GM23338 (cell line): ENCODE results near the gene TINAG. TPM values are rescaled to one million over a fixed set of nuclear protein-coding genes. Genes with fewer than 3 reads are reported as not detected.

Experiments
- ATAC-seq: fragments of 200-7000 bp; cut with Tn5 transposase; 3 replicates; pipeline ENCODE4 v1.9.1; 2020
- DNase-seq: peaks from one replicate; pipeline ENCODE4 v3.0.0-alpha.2; 2015; ENCODE audit warnings: low spot score
- H2AFZ ChIP-seq: fragments of 200-600 bp; sonication (generic); 2 replicates; pipeline ENCODE4 v1.8.0; 2016; ENCODE audit warnings: antibody characterized with exemption, mild to moderate bottlenecking, moderate library complexity
- H3F3A ChIP-seq: fragments of 200-600 bp; sonication (generic); replicated peaks from 2 replicates; pipeline ENCODE4 v1.8.0; 2017; ENCODE audit warnings: antibody characterized with exemption, mixed run types, low read depth
- H3K27ac ChIP-seq: fragments of 200-600 bp; sonication (generic); 2 replicates; pipeline ENCODE4 v1.6.1; 2016; ENCODE audit warnings: low read depth
- H3K27me3 ChIP-seq: fragments of 200-600 bp; sonication (generic); 2 replicates; pipeline ENCODE4 v1.8.0; 2016; ENCODE audit warnings: mild to moderate bottlenecking, mixed run types, moderate library complexity; ENCODE audit not compliant: insufficient read depth
- H3K36me3 ChIP-seq: fragments of 200-600 bp; sonication (generic); 2 replicates; pipeline ENCODE4 v1.8.0; 2016; ENCODE audit warnings: mild to moderate bottlenecking; ENCODE audit not compliant: insufficient read depth
- H3K4me1 ChIP-seq: fragments of 200-600 bp; sonication (generic); 2 replicates; pipeline ENCODE4 v1.8.0; 2016; ENCODE audit warnings: mild to moderate bottlenecking, moderate library complexity; ENCODE audit not compliant: insufficient read depth
- H3K4me2 ChIP-seq: fragments of 200-600 bp; sonication (generic); 2 replicates; pipeline ENCODE4 v1.7.1; 2017; ENCODE audit warnings: mixed run types
- H3K4me3 ChIP-seq: fragments of 200-600 bp; sonication (generic); 2 replicates; pipeline ENCODE4 v1.6.1; 2016; ENCODE audit warnings: mixed run types
- H3K79me2 ChIP-seq: fragments of 200-600 bp; sonication (generic); replicated peaks from 2 replicates; pipeline ENCODE4 v1.8.0; 2017; ENCODE audit warnings: mild to moderate bottlenecking; ENCODE audit not compliant: insufficient read depth
- H3K9me2 ChIP-seq: fragments of 200-600 bp; sonication (generic); 2 replicates; pipeline ENCODE4 v1.8.0; 2017; ENCODE audit not compliant: insufficient read depth
- H4K20me1 ChIP-seq: fragments of 200-600 bp; sonication (generic); replicated peaks from 2 replicates; pipeline ENCODE4 v1.8.0; 2017; ENCODE audit warnings: mild to moderate bottlenecking; ENCODE audit not compliant: insufficient read depth
- H3K27ac Mint-ChIP-seq: 2 replicates; pipeline ENCODE4 v1.8.0; 2020; ENCODE audit warnings: inconsistent platforms, mild to moderate bottlenecking, moderate library complexity, mixed read lengths
- H3K27me3 Mint-ChIP-seq: 3 replicates; pipeline ENCODE4 v1.8.0; 2022; ENCODE audit warnings: low read depth, mild to moderate bottlenecking, moderate library complexity, mixed read lengths, inconsistent platforms; ENCODE audit not compliant: insufficient read depth, poor library complexity
- H3K36me3 Mint-ChIP-seq: 3 replicates; pipeline ENCODE4 v1.8.0; 2021; ENCODE audit warnings: low read depth, mild to moderate bottlenecking, inconsistent platforms, moderate library complexity, mixed read lengths
- H3K4me1 Mint-ChIP-seq: 3 replicates; pipeline ENCODE4 v1.8.0; 2020; ENCODE audit warnings: mild to moderate bottlenecking, inconsistent platforms, mixed read lengths
- H3K4me3 Mint-ChIP-seq: 3 replicates; pipeline ENCODE4 v1.8.0; 2021; ENCODE audit warnings: moderate library complexity, mild to moderate bottlenecking, inconsistent platforms, mixed read lengths
- H3K9me3 Mint-ChIP-seq: 3 replicates; pipeline ENCODE4 v1.8.0; 2020; ENCODE audit warnings: moderate library complexity, mild to moderate bottlenecking, inconsistent platforms, mixed read lengths
- CTCF ChIP-seq, 2 experiments: fragments of 200-600 bp in 1 of 2; sonication (generic) in 1 of 2; conservative IDR thresholded peaks; 2 replicates each; pipeline versions ENCODE4 v1.5.1 to v1.6.1; 2016 to 2017; ENCODE audit warnings: antibody characterized with exemption in 2 of 2, low read depth in 2 of 2, mild to moderate bottlenecking in 2 of 2, moderate library complexity in 1 of 2
- EZH2 ChIP-seq: fragments of 200-600 bp; sonication (generic); IDR thresholded peaks from one replicate; pipeline ENCODE4 v1.8.0; 2017; ENCODE audit warnings: antibody characterized with exemption, mild to moderate bottlenecking, low read depth; ENCODE audit not compliant: unreplicated experiment
- EZH2phosphoT487 ChIP-seq: fragments of 200-600 bp; sonication (generic); IDR thresholded peaks from one replicate; pipeline ENCODE4 v1.8.1; 2018; ENCODE audit warnings: antibody characterized with exemption; ENCODE audit not compliant: unreplicated experiment
- JUNB ChIP-seq: IDR thresholded peaks from one replicate; pipeline ENCODE4 v1.6.1; 2016; ENCODE audit warnings: antibody characterized with exemption; ENCODE audit not compliant: unreplicated experiment
- NANOG ChIP-seq: IDR thresholded peaks from 2 replicates; pipeline ENCODE4 v1.6.1; 2016; ENCODE audit warnings: antibody characterized with exemption, borderline replicate concordance
- POLR2AphosphoS5 ChIP-seq: IDR thresholded peaks from 2 replicates; pipeline ENCODE4 v1.6.1; 2016; ENCODE audit warnings: antibody characterized with exemption, low read depth
- STAT1 ChIP-seq: IDR thresholded peaks from one replicate; pipeline ENCODE4 v1.6.1; 2016; ENCODE audit warnings: antibody characterized with exemption; ENCODE audit not compliant: unreplicated experiment
- ZNF114 ChIP-seq: fragments of 250-450 bp; sonication (Bioruptor Pico); IDR thresholded peaks from 2 replicates; pipeline ENCODE4 v1.5.0; 2020; ENCODE audit warnings: mild to moderate bottlenecking, moderate library complexity
- ZNF331 ChIP-seq: fragments of 250-450 bp; sonication (Bioruptor Pico); IDR thresholded peaks from 2 replicates; pipeline ENCODE4 v1.5.0; 2020; ENCODE audit warnings: low read depth, mild to moderate bottlenecking, moderate library complexity
- polyA plus RNA-seq: library from polyadenylated mRNA; unstranded; fragments of >200 nt; fragmentation: Nextera tagmentation; extraction: Ambion mirVana; gene quantifications from 2 replicates; pipeline ENCODE4 v1.2.1, GENCODE V29; 2016
- total RNA-seq: library from RNA; depleted of rRNA; stranded (reverse); fragments of >200 nt; shearing (Covaris generic); gene quantifications from 2 replicates; pipeline ENCODE4 v1.2.3, GENCODE V29; 2014
- TF ChIP-seq, protein P1 (sequence below): fragments of 250-450 bp; sonication (Bioruptor Pico); IDR thresholded peaks from 2 replicates; pipeline ENCODE4 v1.5.0; 2020; ENCODE audit warnings: mild to moderate bottlenecking, moderate library complexity
- TF ChIP-seq, protein P2 (sequence below): IDR thresholded peaks from 2 replicates; pipeline ENCODE4 v1.6.1; 2016; ENCODE audit warnings: antibody characterized with exemption
- TF ChIP-seq, protein P3 (sequence below): IDR thresholded peaks from one replicate; pipeline ENCODE4 v1.6.1; 2018; ENCODE audit warnings: antibody characterized with exemption; ENCODE audit not compliant: unreplicated experiment

The TINAG gene
- total and polyA plus RNA-seq, 2 experiments from 2014 or later: not detected

- no peak overlapping the region for H3K27ac Mint-ChIP-seq
- no peaks in the 10 kb centered on the region; the same call in 2 of the 3 replicates for H3K36me3 Mint-ChIP-seq
- no peaks in the 10 kb centered on the region for H3K79me2 ChIP-seq
- H3F3A ChIP-seq: no peaks in the 10 kb centered on the region
- H3K36me3 ChIP-seq: no peaks in the 10 kb centered on the region
- no peaks in the 10 kb centered on the region for H3K27me3 ChIP-seq
- H3K9me2 ChIP-seq: 0 out of 2 replicates have a peak, but pooled peaks cover 2% of the 10 kb centered on the region
- no peak overlapping the region for H2AFZ ChIP-seq
- H3K4me1 Mint-ChIP-seq: peaks cover 6% of the 10 kb centered on the region; the same call in 2 of the 3 replicates
- ATAC-seq (no peak), DNase-seq (no peak)
- H3K9me3 Mint-ChIP-seq: no peaks in the 10 kb centered on the region
- H3K4me1 ChIP-seq: peaks cover 1% of the 10 kb centered on the region; the same call in 1 of the 2 replicates
- no peaks in the 10 kb centered on the region for H4K20me1 ChIP-seq
- no peak overlapping the region for H3K27ac ChIP-seq
- no peak overlapping the region for H3K4me3 ChIP-seq
- no peak overlapping the region for H3K4me3 Mint-ChIP-seq
- no peak overlapping the region for H3K4me2 ChIP-seq
- H3K27me3 Mint-ChIP-seq: no peaks in the 10 kb centered on the region
- no peak for TF ChIP-seq ZNF331 (CRISPR knock-in tag)
- TF ChIP-seq, protein P1, sequence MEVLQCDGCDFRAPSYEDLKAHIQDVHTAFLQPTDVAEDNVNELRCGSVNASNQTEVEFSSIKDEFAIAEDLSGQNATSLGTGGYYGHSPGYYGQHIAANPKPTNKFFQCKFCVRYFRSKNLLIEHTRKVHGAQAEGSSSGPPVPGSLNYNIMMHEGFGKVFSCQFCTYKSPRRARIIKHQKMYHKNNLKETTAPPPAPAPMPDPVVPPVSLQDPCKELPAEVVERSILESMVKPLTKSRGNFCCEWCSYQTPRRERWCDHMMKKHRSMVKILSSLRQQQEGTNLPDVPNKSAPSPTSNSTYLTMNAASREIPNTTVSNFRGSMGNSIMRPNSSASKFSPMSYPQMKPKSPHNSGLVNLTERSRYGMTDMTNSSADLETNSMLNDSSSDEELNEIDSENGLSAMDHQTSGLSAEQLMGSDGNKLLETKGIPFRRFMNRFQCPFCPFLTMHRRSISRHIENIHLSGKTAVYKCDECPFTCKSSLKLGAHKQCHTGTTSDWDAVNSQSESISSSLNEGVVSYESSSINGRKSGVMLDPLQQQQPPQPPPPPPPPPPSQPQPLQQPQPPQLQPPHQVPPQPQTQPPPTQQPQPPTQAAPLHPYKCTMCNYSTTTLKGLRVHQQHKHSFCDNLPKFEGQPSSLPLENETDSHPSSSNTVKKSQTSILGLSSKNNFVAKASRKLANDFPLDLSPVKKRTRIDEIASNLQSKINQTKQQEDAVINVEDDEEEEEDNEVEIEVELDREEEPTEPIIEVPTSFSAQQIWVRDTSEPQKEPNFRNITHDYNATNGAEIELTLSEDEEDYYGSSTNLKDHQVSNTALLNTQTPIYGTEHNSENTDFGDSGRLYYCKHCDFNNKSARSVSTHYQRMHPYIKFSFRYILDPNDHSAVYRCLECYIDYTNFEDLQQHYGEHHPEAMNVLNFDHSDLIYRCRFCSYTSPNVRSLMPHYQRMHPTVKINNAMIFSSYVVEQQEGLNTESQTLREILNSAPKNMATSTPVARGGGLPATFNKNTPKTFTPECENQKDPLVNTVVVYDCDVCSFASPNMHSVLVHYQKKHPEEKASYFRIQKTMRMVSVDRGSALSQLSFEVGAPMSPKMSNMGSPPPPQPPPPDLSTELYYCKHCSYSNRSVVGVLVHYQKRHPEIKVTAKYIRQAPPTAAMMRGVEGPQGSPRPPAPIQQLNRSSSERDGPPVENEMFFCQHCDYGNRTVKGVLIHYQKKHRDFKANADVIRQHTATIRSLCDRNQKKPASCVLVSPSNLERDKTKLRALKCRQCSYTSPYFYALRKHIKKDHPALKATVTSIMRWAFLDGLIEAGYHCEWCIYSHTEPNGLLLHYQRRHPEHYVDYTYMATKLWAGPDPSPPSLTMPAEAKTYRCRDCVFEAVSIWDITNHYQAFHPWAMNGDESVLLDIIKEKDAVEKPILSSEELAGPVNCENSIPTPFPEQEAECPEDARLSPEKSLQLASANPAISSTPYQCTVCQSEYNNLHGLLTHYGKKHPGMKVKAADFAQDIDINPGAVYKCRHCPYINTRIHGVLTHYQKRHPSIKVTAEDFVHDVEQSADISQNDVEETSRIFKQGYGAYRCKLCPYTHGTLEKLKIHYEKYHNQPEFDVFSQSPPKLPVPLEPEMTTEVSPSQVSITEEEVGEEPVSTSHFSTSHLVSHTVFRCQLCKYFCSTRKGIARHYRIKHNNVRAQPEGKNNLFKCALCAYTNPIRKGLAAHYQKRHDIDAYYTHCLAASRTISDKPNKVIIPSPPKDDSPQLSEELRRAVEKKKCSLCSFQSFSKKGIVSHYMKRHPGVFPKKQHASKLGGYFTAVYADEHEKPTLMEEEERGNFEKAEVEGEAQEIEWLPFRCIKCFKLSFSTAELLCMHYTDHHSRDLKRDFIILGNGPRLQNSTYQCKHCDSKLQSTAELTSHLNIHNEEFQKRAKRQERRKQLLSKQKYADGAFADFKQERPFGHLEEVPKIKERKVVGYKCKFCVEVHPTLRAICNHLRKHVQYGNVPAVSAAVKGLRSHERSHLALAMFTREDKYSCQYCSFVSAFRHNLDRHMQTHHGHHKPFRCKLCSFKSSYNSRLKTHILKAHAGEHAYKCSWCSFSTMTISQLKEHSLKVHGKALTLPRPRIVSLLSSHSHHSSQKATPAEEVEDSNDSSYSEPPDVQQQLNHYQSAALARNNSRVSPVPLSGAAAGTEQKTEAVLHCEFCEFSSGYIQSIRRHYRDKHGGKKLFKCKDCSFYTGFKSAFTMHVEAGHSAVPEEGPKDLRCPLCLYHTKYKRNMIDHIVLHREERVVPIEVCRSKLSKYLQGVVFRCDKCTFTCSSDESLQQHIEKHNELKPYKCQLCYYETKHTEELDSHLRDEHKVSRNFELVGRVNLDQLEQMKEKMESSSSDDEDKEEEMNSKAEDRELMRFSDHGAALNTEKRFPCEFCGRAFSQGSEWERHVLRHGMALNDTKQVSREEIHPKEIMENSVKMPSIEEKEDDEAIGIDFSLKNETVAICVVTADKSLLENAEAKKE (CRISPR knock-in tag): no peak
- no peak for TF ChIP-seq EZH2phosphoT487
- TF ChIP-seq NANOG: no peak
- TF ChIP-seq, protein P2, sequence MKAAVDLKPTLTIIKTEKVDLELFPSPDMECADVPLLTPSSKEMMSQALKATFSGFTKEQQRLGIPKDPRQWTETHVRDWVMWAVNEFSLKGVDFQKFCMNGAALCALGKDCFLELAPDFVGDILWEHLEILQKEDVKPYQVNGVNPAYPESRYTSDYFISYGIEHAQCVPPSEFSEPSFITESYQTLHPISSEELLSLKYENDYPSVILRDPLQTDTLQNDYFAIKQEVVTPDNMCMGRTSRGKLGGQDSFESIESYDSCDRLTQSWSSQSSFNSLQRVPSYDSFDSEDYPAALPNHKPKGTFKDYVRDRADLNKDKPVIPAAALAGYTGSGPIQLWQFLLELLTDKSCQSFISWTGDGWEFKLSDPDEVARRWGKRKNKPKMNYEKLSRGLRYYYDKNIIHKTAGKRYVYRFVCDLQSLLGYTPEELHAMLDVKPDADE: no peak
- TF ChIP-seq ZNF114: no peak
- no peak for TF ChIP-seq STAT1
- TF ChIP-seq, protein P3, sequence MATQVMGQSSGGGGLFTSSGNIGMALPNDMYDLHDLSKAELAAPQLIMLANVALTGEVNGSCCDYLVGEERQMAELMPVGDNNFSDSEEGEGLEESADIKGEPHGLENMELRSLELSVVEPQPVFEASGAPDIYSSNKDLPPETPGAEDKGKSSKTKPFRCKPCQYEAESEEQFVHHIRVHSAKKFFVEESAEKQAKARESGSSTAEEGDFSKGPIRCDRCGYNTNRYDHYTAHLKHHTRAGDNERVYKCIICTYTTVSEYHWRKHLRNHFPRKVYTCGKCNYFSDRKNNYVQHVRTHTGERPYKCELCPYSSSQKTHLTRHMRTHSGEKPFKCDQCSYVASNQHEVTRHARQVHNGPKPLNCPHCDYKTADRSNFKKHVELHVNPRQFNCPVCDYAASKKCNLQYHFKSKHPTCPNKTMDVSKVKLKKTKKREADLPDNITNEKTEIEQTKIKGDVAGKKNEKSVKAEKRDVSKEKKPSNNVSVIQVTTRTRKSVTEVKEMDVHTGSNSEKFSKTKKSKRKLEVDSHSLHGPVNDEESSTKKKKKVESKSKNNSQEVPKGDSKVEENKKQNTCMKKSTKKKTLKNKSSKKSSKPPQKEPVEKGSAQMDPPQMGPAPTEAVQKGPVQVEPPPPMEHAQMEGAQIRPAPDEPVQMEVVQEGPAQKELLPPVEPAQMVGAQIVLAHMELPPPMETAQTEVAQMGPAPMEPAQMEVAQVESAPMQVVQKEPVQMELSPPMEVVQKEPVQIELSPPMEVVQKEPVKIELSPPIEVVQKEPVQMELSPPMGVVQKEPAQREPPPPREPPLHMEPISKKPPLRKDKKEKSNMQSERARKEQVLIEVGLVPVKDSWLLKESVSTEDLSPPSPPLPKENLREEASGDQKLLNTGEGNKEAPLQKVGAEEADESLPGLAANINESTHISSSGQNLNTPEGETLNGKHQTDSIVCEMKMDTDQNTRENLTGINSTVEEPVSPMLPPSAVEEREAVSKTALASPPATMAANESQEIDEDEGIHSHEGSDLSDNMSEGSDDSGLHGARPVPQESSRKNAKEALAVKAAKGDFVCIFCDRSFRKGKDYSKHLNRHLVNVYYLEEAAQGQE: no peak
- TF ChIP-seq EZH2: no peak
- no peak for TF ChIP-seq CTCF (conservative IDR thresholded peaks at IDR 0.05; ENCODE audit: low read depth in 2 of 2)
- no peak for TF ChIP-seq JUNB
- TF ChIP-seq POLR2AphosphoS5: no peak
Measured at GRCh38 chr6:54299542-54300269, 8.5 kb upstream of the TINAG start.
